HEK293T (cell line): ENCODE results near the gene KSR2.

ENCODE experiments used
- CTCF ChIA-PET: fragments of 350-600 bp; formaldehyde crosslinking; extraction: SDS; loops from one replicate; lab custom pipeline; 2021; ENCODE audit warnings: antibody characterized with exemption, inconsistent platforms; lab: Yijun Ruan, JAX
- POLR2A ChIA-PET: fragments of 350-600 bp; formaldehyde crosslinking; extraction: SDS; loops from one replicate; lab custom pipeline; 2020; ENCODE audit warnings: antibody characterized with exemption, inconsistent platforms; lab: Yijun Ruan, JAX
- DNase-seq: peaks from one replicate; pipeline ENCODE4 v3.0.0; 2012; ENCODE audit warnings: mixed read lengths; ENCODE audit errors: extremely low spot score
- ARNT ChIP-seq: fragments of 450-650 bp; IDR thresholded peaks from 2 replicates; pipeline ENCODE4 v1.6.1; 2017; ENCODE audit warnings: mild to moderate bottlenecking
- BHLHE40 ChIP-seq: fragments of 450-650 bp; IDR thresholded peaks from 2 replicates; pipeline ENCODE4 v1.6.1; 2016; ENCODE audit warnings: mild to moderate bottlenecking, moderate library complexity, borderline replicate concordance
- CTBP1 ChIP-seq: fragments of 450-650 bp; IDR thresholded peaks from 2 replicates; pipeline ENCODE4 v1.6.1; 2016; ENCODE audit warnings: borderline replicate concordance
- ELF4 ChIP-seq: fragments of 450-650 bp; IDR thresholded peaks from 2 replicates; pipeline ENCODE4 v1.6.1; 2017; ENCODE audit warnings: antibody characterized with exemption
- FOXA1 ChIP-seq: fragments of 450-650 bp; IDR thresholded peaks from 2 replicates; pipeline ENCODE4 v1.6.1; 2016; ENCODE audit warnings: mild to moderate bottlenecking
- FOXK2 ChIP-seq: fragments of 450-650 bp; IDR thresholded peaks from 2 replicates; pipeline ENCODE4 v1.6.1; 2016; ENCODE audit warnings: mild to moderate bottlenecking
- FOXM1 ChIP-seq: fragments of 450-650 bp; IDR thresholded peaks from 2 replicates; pipeline ENCODE4 v1.6.1; 2017; ENCODE audit warnings: mild to moderate bottlenecking, borderline replicate concordance
- HDGF ChIP-seq: fragments of 450-650 bp; IDR thresholded peaks from 2 replicates; pipeline ENCODE4 v1.6.1; 2017; ENCODE audit warnings: antibody characterized with exemption, borderline replicate concordance
- L3MBTL2 ChIP-seq: fragments of 450-650 bp; conservative IDR thresholded peaks from 2 replicates; pipeline ENCODE4 v1.6.1; 2016; ENCODE audit warnings: mild to moderate bottlenecking
- LEF1 ChIP-seq: fragments of 450-650 bp; IDR thresholded peaks from 2 replicates; pipeline ENCODE4 v1.6.1; 2017; ENCODE audit warnings: mild to moderate bottlenecking, borderline replicate concordance
- NFRKB ChIP-seq: fragments of 450-650 bp; IDR thresholded peaks from 2 replicates; pipeline ENCODE4 v1.6.1; 2016; ENCODE audit warnings: mild to moderate bottlenecking, moderate library complexity
- PKNOX1 ChIP-seq: fragments of 450-650 bp; IDR thresholded peaks from 2 replicates; pipeline ENCODE4 v1.6.1; 2016
- SP1 ChIP-seq: fragments of 450-650 bp; IDR thresholded peaks from 2 replicates; pipeline ENCODE4 v1.6.1; 2017
- SUZ12 ChIP-seq: fragments of 450-650 bp; IDR thresholded peaks from 2 replicates; pipeline ENCODE4 v1.6.1; 2016; ENCODE audit warnings: mild to moderate bottlenecking
- TARDBP ChIP-seq: fragments of 450-650 bp; IDR thresholded peaks from 2 replicates; pipeline ENCODE4 v1.6.1; 2016
- ZNF384 ChIP-seq: fragments of 450-650 bp; IDR thresholded peaks from 2 replicates; pipeline ENCODE4 v1.6.1; 2016

The KSR2 gene

DNA sequence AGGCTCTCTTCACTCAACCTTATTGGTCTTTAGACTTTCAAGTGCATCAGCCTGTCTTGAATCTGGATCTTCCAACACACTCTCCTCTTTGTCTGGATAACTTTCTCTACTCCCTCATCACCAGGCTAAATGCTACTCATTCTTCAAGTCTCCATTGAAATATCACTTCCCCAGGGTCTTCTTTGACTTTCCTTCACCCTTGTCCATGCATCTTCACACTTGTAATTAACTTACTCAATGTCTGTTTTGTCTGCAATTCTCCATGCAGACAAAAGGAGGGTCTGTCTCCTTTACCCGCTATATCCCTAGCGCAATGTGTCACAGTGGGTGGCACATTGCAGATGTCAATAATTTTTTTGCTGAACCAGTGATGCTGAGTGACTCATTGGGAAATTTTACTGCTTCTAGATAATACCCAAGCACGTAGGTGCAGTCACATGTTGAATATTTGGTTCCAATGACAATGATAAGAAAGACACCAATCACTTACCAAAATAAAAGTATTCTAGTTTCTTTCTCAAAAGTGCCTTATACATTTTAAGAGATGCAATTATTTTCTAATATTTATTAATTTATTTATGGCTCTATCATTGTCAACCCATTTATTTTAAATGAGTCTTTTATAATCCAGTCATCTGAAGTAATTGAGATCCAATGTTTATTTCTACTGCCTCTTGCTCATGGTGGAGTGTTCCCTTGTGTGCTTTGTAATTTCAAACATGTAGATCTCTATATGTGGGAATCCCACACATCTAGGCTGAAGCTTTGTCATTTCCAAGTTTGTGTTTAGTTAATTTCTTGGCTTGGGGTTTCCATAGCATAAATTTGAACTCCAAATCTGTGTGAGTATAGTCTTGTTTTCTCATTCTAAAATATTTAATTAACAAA is 26.0 kb upstream of the KSR2 start:
- POLR2A ChIA-PET, result no interaction called here
- DNase-seq, result no peak
- TF ChIP-seq L3MBTL2, result no peak
- no peak for TF ChIP-seq CTBP1
- TF ChIP-seq LEF1, result no peak
- TF ChIP-seq NFRKB, result no peak
- no peak for TF ChIP-seq FOXA1
- TF ChIP-seq BHLHE40, result no peak
- no peak for TF ChIP-seq FOXM1
- TF ChIP-seq SUZ12, result no peak
- no peak for TF ChIP-seq HDGF
- TF ChIP-seq SP1, result no peak
- TF ChIP-seq TARDBP, result no peak
- TF ChIP-seq FOXK2, result no peak
- no peak for TF ChIP-seq PKNOX1
- TF ChIP-seq ARNT, result no peak
- TF ChIP-seq ZNF384, result no peak
- no peak for TF ChIP-seq ELF4
- CTCF ChIA-PET, result no interaction called here

GRCh38 chr12:117986705-117987469 is 18.1 kb upstream of the KSR2 start:
- TF ChIP-seq FOXA1 (no peak), FOXM1 (no peak), PKNOX1 (no peak), HDGF (no peak)
- CTCF ChIA-PET, result interaction anchor here (0.8 kb wide), 1 partner anchor 389 kb away, joined by 3 read pairs; no protein-coding TSS in a partner anchor
- POLR2A ChIA-PET, result no interaction called here
- no peak for DNase-seq

DNA sequence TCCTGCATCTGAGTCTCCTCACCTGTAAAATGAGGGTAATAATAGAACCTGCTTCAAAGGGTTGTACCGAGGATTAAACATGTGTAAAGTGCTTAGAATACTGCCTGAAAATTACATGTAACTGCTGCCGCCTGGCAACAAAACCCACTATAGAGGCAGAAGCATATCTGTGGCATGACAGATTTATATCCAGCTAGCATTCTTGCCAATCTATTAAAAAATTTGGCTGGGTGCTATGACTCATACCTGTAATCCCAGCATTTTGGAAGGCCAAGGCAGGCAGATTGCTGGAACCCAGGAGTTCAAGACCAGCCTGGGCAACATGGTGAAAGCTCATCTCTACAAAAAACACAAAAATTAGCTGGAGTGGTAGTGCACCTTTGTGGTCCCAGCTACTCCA is 16.4 kb upstream of the KSR2 start:
- ChIA-PET POLR2A (no interaction called here), CTCF (no interaction called here)
- no peak for DNase-seq
- TF ChIP-seq FOXM1 (no peak), LEF1 (no peak), NFRKB (no peak), SP1 (no peak), ARNT (no peak), BHLHE40 (no peak), CTBP1 (no peak), ZNF384 (no peak), SUZ12 (no peak), HDGF (no peak), ELF4 (no peak)

DNA sequence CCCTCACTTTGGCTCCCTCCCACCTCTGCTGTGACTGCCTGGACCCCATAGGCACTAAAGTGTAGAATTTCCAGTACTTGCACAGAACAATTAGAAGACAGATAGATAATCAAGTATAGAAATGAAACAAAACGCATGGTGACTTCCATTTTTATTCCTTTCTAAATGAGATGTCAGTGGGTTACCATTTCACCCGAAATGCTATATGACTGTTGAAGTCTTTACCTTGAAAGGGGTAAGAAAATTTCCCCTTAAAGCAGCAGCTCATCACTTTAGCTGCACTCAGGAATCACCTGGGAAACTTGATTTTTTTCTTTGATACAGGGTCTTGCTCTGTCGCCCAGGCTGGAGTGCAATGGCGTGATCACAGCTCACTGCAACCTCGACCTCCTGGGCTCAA is 12.5 kb upstream of the KSR2 start:
- CTCF ChIA-PET, result no interaction called here

DNA sequence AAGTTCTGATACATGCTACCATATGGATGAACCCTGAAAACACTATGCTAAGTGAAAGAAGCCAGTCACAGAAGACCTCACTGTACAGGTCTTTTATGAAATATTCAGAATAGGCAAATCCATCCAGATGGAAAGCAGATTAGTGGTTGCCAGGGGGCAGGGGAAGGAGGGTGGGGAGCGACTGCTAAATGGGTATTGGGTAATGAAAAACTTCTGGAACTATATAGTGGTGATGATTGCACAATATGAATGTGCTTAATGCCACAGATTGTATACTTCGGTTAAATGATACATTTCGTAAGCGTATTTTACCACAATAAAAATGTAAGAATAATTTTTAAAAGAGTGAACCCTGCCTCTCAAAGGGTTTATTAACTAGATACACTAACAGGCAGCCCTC is 11.8 kb upstream of the KSR2 start:
- no peak for TF ChIP-seq SP1
- no peak for TF ChIP-seq ELF4
- TF ChIP-seq NFRKB, result no peak
- TF ChIP-seq PKNOX1, result no peak
- no peak for DNase-seq
- ChIA-PET POLR2A (no interaction called here), CTCF (no interaction called here)

More for the DNA sequence above, 12.5 kb upstream of the KSR2 start:
- POLR2A ChIA-PET, result no interaction called here
- no peak for DNase-seq
- TF ChIP-seq FOXM1 (no peak), NFRKB (no peak), SUZ12 (no peak), SP1 (no peak), ELF4 (no peak), ZNF384 (no peak), ARNT (no peak), BHLHE40 (no peak), L3MBTL2 (no peak), HDGF (no peak), PKNOX1 (no peak), TARDBP (no peak), FOXK2 (no peak), LEF1 (no peak)
